Thyroid gland (tissue), 4 donors: ENCODE results near the gene PRDM12. TPM values are rescaled to one million over a fixed set of nuclear protein-coding genes. Genes with fewer than 3 reads are reported as not detected.

ENCODE experiments used
- DNase-seq, 2 donors: peaks; one replicate each; pipeline ENCODE4 v3.0.0-alpha.2; 2019
- H3K27ac ChIP-seq, 3 donors: fragments of 200-600 bp; sonication (generic); 1 replicate in 2 of 3; 2 replicates in 1 of 3; pipeline ENCODE4 v1.5.1; 2016 to 2019; ENCODE audit warnings: mild to moderate bottlenecking in 1 of 3, moderate library complexity in 1 of 3
- H3K27me3 ChIP-seq: fragments of 200-600 bp; sonication (generic); one replicate; pipeline ENCODE4 v1.5.1; 2019
- H3K36me3 ChIP-seq, 2 donors: fragments of 200-600 bp; sonication (generic); one replicate each; pipeline ENCODE4 v1.5.1; 2016 to 2019
- H3K4me1 ChIP-seq, 2 donors: fragments of 200-600 bp; sonication (generic); one replicate each; pipeline ENCODE4 v1.5.1; 2017 to 2019
- H3K4me3 ChIP-seq, 3 donors: fragments of 200-600 bp; sonication (generic); replicated peaks in 1 of 3; 1 replicate in 2 of 3; 2 replicates in 1 of 3; pipeline ENCODE4 v1.5.1; 2016; ENCODE audit warnings: mild to moderate bottlenecking in 1 of 3
- H3K9me3 ChIP-seq: fragments of 200-600 bp; sonication (generic); one replicate; pipeline ENCODE4 v1.5.1; 2017
- CTCF ChIP-seq, 6 experiments: fragments of 200-600 bp in 3 of 6; fragments of 450-650 bp in 3 of 6; sonication (generic) in 3 of 6; IDR thresholded peaks; one replicate each; pipeline ENCODE4 v1.5.1; 2016 to 2019; ENCODE audit warnings: antibody characterized with exemption in 6 of 6, mild to moderate bottlenecking in 2 of 6, inconsistent platforms in 1 of 6, moderate library complexity in 1 of 6
- POLR2A ChIP-seq, 2 donors: fragments of 450-650 bp; IDR thresholded peaks; one replicate each; pipeline ENCODE4 v1.6.1; 2017; ENCODE audit warnings: antibody characterized with exemption in 2 of 2, mild to moderate bottlenecking in 2 of 2, moderate library complexity in 1 of 2
- WGBS, 2 donors: methylation state at CpG; one replicate each; pipeline ENCODE4 v1.1.5; 2017; 5-methylcytosine and 5-hydroxymethylcytosine counted together
- intact Hi-C: fragments of 100-400 bp; cut with DNase I; formaldehyde crosslinking; loops from one replicate; pipeline ENCODE4 v1.15.1; 2023
- total RNA-seq, 4 donors: library from RNA; depleted of rRNA; stranded (reverse); fragments of >200 nt; gene quantifications; one replicate each; pipeline ENCODE4 v1.2.3, GENCODE V29; 2016

Gene PRDM12
- total RNA-seq, 4 donors from 2014 or later: not detected

GRCh38 chr9:130689937-130690700 is 25.7 kb downstream of the PRDM12 start:
- TF ChIP-seq POLR2A (IDR thresholded peaks at IDR 0.05): peak; percentile 31 to 85
- TF ChIP-seq CTCF (IDR thresholded peaks at IDR 0.05): no peak
- DNase-seq: peak; percentile 87
- Histone ChIP-seq H3K4me3 (peak overlapping the region in 1 of 3 donors; percentile 25), H3K9me3 (no peaks in the 10 kb centered on the region), H3K27ac (peak overlapping the region; percentile 66 to 76 (median 68)), H3K4me1 (peaks cover 15 to 23% of the 10 kb centered on the region in 2 donors), H3K36me3 (no peaks in the 10 kb centered on the region), H3K27me3 (no peaks in the 10 kb centered on the region)
- intact Hi-C loops: no loop called here
- WGBS, 2 donors: 31 to 38% methylated on average over 15 of the region's 15 CpGs

GRCh38 chr9:130692321-130692720 is 27.9 kb downstream of the PRDM12 start:
- no peak overlapping the region for H3K4me3 ChIP-seq
- DNase-seq: peak; percentile 40 to 41
- no peak overlapping the region for H3K27ac ChIP-seq
- peaks cover 0 to 3% of the 10 kb centered on the region in 2 donors for H3K36me3 ChIP-seq
- TF ChIP-seq POLR2A (IDR thresholded peaks at IDR 0.05): no peak
- TF ChIP-seq CTCF (IDR thresholded peaks at IDR 0.05): peak in 1 of 6 experiments; percentile 19
- H3K9me3 ChIP-seq: no peaks in the 10 kb centered on the region
- H3K27me3 ChIP-seq: no peaks in the 10 kb centered on the region
- intact Hi-C loops: no loop called here
- H3K4me1 ChIP-seq: peaks cover 15 to 26% of the 10 kb centered on the region in 2 donors
- 24 to 40% methylated on average over 14 to 20 of the region's 25 CpGs for WGBS, 2 donors

- intact Hi-C loops: no loop called here
- H3K27ac ChIP-seq: no peak overlapping the region
- 7 to 9% methylated on average over 8 of the region's 8 CpGs for WGBS, 2 donors
- H3K9me3 ChIP-seq: no peaks in the 10 kb centered on the region
- H3K4me3 ChIP-seq: peak overlapping the region in 2 of 3 donors; percentile 23 to 59
- H3K36me3 ChIP-seq: peaks cover 4 to 10% of the 10 kb centered on the region in 2 donors
- peaks cover 15 to 26% of the 10 kb centered on the region in 2 donors for H3K4me1 ChIP-seq
- TF ChIP-seq POLR2A (IDR thresholded peaks at IDR 0.05) (no peak), CTCF (IDR thresholded peaks at IDR 0.05) (no peak)
- DNase-seq: no peak
- H3K27me3 ChIP-seq: no peaks in the 10 kb centered on the region
Observed at GRCh38 chr9:130693101-130693425, 28.7 kb downstream of the PRDM12 start.

- intact Hi-C loops: no loop called here
- Histone ChIP-seq H3K9me3 (no peaks in the 10 kb centered on the region), H3K4me1 (peaks cover 15 to 26% of the 10 kb centered on the region in 2 donors), H3K27ac (no peak within 1 kb of the TSS), H3K4me3 (peak within 1 kb of the TSS; percentile 23 to 59 (median 51)), H3K27me3 (no peaks in the 10 kb centered on the region), H3K36me3 (peaks cover 9 to 14% of the 10 kb centered on the region in 2 donors)
- 1% methylated on average over 33 to 36 of the region's 40 CpGs for WGBS, 2 donors
- DNase-seq: peak; percentile 99
- no peak for TF ChIP-seq CTCF (IDR thresholded peaks at IDR 0.05)
- TF ChIP-seq POLR2A (IDR thresholded peaks at IDR 0.05): peak in 1 of 2 donors; percentile 43
Observed at GRCh38 chr9:130693426-130694191, 29.2 kb downstream of the PRDM12 start, which contains the start of gene EXOSC2. EXOSC2 (plus strand) TSS chr9:130693780; CDS start chr9:130693792, 12 bp downstream.
